ENCODE measurements around the gene ZFYVE9. TPM values are rescaled to one million over a fixed set of nuclear protein-coding genes. Genes with fewer than 3 reads are reported as not detected.

The ZFYVE9 gene
- total RNA-seq, 1 donor from 2014 or later = 18.4 TPM

- no peak for DNase-seq (ENCODE audit: low read depth)
- Histone ChIP-seq H3K36me3 (ENCODE audit: control insufficient read depth, insufficient read depth, low read length) (no peaks in the 10 kb centered on the region), H3K27me3 (ENCODE audit: control insufficient read depth, insufficient read depth, low read length) (no peaks in the 10 kb centered on the region), H3K4me3 (ENCODE audit: low read depth, low read length) (no peak overlapping the region)
- TF ChIP-seq, protein P1, sequence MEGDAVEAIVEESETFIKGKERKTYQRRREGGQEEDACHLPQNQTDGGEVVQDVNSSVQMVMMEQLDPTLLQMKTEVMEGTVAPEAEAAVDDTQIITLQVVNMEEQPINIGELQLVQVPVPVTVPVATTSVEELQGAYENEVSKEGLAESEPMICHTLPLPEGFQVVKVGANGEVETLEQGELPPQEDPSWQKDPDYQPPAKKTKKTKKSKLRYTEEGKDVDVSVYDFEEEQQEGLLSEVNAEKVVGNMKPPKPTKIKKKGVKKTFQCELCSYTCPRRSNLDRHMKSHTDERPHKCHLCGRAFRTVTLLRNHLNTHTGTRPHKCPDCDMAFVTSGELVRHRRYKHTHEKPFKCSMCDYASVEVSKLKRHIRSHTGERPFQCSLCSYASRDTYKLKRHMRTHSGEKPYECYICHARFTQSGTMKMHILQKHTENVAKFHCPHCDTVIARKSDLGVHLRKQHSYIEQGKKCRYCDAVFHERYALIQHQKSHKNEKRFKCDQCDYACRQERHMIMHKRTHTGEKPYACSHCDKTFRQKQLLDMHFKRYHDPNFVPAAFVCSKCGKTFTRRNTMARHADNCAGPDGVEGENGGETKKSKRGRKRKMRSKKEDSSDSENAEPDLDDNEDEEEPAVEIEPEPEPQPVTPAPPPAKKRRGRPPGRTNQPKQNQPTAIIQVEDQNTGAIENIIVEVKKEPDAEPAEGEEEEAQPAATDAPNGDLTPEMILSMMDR (IDR thresholded peaks at IDR 0.05; ENCODE audit: insufficient read depth, low read length, poor library complexity, severe bottlenecking) = no peak
These were observed 121.4 kb downstream of the ZFYVE9 start for GRCh38 chr1:52263153-52263910.

DNA sequence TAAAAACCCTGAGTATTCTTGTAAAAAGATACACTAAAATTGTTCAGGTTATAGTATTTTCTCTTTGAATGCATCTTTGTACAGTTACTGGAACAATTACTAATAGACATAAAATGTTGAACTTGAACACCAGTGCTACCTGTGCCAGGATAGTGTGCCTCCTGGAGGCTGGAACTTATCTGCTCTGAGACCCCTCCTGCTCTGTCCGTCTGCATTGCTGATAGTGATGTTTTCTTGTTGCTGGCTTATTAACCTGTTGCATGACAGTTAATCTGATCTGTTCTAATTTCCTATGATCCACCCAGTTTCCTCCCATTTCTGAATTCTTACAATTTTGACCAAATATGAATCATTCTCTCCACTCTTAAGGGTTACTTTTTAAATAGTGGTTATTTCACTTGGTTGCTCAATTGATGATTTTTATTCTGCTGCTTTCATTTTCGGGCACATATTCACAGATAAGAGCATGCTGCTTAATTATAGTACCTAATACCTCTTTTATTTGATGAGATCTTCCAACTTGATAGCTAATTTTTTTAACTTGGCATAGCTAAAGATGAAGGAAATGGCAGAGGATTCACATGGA lies 122.7 kb downstream of the ZFYVE9 start:
- H3K27me3 ChIP-seq (ENCODE audit: control insufficient read depth, insufficient read depth, low read length) = no peaks in the 10 kb centered on the region
- TF ChIP-seq, protein P1 (IDR thresholded peaks at IDR 0.05; ENCODE audit: insufficient read depth, low read length, poor library complexity, severe bottlenecking) = no peak
- no peaks in the 10 kb centered on the region for H3K36me3 ChIP-seq (ENCODE audit: control insufficient read depth, insufficient read depth, low read length)
- DNase-seq (ENCODE audit: low read depth) = no peak
- H3K4me3 ChIP-seq (ENCODE audit: low read depth, low read length) = no peak overlapping the region

GRCh38 chr1:52266507-52266906 lies 124.6 kb downstream of the ZFYVE9 start:
- TF ChIP-seq, protein P1 (IDR thresholded peaks at IDR 0.05; ENCODE audit: insufficient read depth, low read length, poor library complexity, severe bottlenecking) = no peak
- no peak for DNase-seq (ENCODE audit: low read depth)
- Histone ChIP-seq H3K27me3 (ENCODE audit: control insufficient read depth, insufficient read depth, low read length) (no peaks in the 10 kb centered on the region), H3K36me3 (ENCODE audit: control insufficient read depth, insufficient read depth, low read length) (no peaks in the 10 kb centered on the region), H3K4me3 (ENCODE audit: low read depth, low read length) (no peak overlapping the region)

DNA sequence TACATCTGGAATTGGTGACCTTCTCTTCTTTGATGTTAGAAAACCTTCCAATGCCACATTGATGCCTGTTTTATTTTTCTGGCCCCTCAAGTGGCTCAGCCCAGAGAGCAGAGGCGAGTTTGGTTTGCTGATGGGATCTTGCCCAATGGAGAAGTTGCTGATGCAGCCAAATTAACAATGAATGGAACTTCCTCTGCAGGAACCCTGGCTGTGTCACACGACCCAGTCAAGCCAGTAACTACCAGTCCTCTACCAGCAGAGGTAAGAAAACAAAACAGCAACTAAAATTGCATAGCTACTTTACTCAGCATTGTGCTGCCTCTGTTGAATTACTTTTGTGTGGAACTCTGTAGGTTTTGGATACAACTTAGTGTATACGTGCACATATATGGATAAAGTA lies 126.5 kb downstream of the ZFYVE9 start:
- TF ChIP-seq, protein P1 (IDR thresholded peaks at IDR 0.05; ENCODE audit: insufficient read depth, low read length, poor library complexity, severe bottlenecking) = no peak
- no peak overlapping the region for H3K4me3 ChIP-seq (ENCODE audit: low read depth, low read length)
- H3K36me3 ChIP-seq (ENCODE audit: control insufficient read depth, insufficient read depth, low read length) = no peaks in the 10 kb centered on the region
- H3K27me3 ChIP-seq (ENCODE audit: control insufficient read depth, insufficient read depth, low read length) = no peaks in the 10 kb centered on the region
- no peak for DNase-seq (ENCODE audit: low read depth)

DNA sequence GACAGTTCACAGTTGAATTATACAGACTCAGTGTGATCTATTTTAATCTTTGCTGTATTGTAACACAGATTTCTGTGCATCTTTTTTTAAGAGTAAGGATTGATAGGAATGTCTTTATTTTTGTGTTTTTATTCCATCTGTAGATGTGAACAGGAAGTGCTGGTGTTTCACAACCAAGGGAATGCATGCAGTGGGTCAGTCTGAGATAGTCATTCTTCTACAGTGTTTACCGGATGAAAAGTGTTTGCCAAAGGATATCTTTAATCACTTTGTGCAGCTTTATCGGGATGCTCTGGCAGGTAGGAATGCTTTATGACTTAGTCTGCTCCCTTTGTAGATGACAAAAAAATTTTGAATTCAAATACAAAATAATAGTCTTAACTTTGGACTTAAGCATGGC lies 139.6 kb downstream of the ZFYVE9 start:
- Histone ChIP-seq H3K4me3 (ENCODE audit: low read depth, low read length) (no peak overlapping the region), H3K36me3 (ENCODE audit: control insufficient read depth, insufficient read depth, low read length) (no peaks in the 10 kb centered on the region), H3K27me3 (ENCODE audit: control insufficient read depth, insufficient read depth, low read length) (no peaks in the 10 kb centered on the region)
- TF ChIP-seq, protein P1 (IDR thresholded peaks at IDR 0.05; ENCODE audit: insufficient read depth, low read length, poor library complexity, severe bottlenecking) = no peak
- DNase-seq (ENCODE audit: low read depth) = no peak
